Transverse colon (tissue), 4 donors: ENCODE data around the gene FAM186B. TPM values are rescaled to one million over a fixed set of nuclear protein-coding genes. Genes with fewer than 3 reads are reported as not detected.
"Not testable (repeated sequence)": the region's sequence is repeated elsewhere in the genome, so short reads cannot be mapped to it uniquely, and the experiment has no call there.

Source experiments
- DNase-seq: peaks from one replicate; pipeline ENCODE4 v3.0.0-alpha.2; 2019
- H3K27ac ChIP-seq, 4 donors: fragments of 200-600 bp; sonication (generic); 2 replicates each; pipeline ENCODE4 v1.5.1; 2016 to 2018; ENCODE audit warnings: inconsistent platforms in 4 of 4
- H3K27me3 ChIP-seq: fragments of 200-600 bp; sonication (generic); 2 replicates; pipeline ENCODE4 v1.5.1; 2017; ENCODE audit warnings: inconsistent platforms
- H3K36me3 ChIP-seq, 4 donors: fragments of 200-600 bp; sonication (generic); 2 replicates each; pipeline ENCODE4 v1.5.1; 2017 to 2019; ENCODE audit warnings: inconsistent platforms in 4 of 4
- H3K4me1 ChIP-seq, 4 donors: fragments of 200-600 bp; sonication (generic); 2 replicates each; pipeline ENCODE4 v1.5.1; 2017 to 2020; ENCODE audit warnings: inconsistent platforms in 4 of 4
- H3K4me3 ChIP-seq, 4 donors: fragments of 200-600 bp; sonication (generic); 1 replicate in 1 of 4; 2 replicates in 3 of 4; pipeline versions ENCODE4 v1.5.1 to v1.6.1; 2017 to 2019; ENCODE audit warnings: inconsistent platforms in 4 of 4
- H3K9me3 ChIP-seq, 2 donors: fragments of 200-600 bp; sonication (generic); 2 replicates each; pipeline ENCODE4 v1.5.1; 2017 to 2019; ENCODE audit warnings: inconsistent platforms in 2 of 2
- CTCF ChIP-seq, 5 experiments: fragments of 200-600 bp in 3 of 5; fragments of 450-650 bp in 2 of 5; sonication (generic) in 3 of 5; IDR thresholded peaks; 1 replicate in 2 of 5; 2 replicates in 3 of 5; pipeline ENCODE4 v1.5.1; 2016 to 2017; ENCODE audit warnings: antibody characterized with exemption in 5 of 5, inconsistent platforms in 3 of 5, mild to moderate bottlenecking in 2 of 5, moderate library complexity in 1 of 5
- EP300 ChIP-seq: sonication (generic); formaldehyde crosslinking; IDR thresholded peaks from one replicate; pipeline ENCODE4 v1.6.1; 2017; ENCODE audit warnings: antibody characterized with exemption, low read depth
- POLR2A ChIP-seq: fragments of 450-650 bp; IDR thresholded peaks from one replicate; pipeline ENCODE4 v1.6.1; 2016; ENCODE audit warnings: antibody characterized with exemption, mild to moderate bottlenecking, moderate library complexity
- POLR2AphosphoS5 ChIP-seq, 3 donors: sonication (generic); formaldehyde crosslinking; IDR thresholded peaks; one replicate each; pipeline ENCODE4 v1.6.1; 2016; ENCODE audit warnings: antibody characterized with exemption in 3 of 3
- WGBS, 2 donors: methylation state at CpG; one replicate each; pipeline ENCODE4 v1.1.5; 2018; ENCODE audit warnings: low coverage in 1 of 2; 5-methylcytosine and 5-hydroxymethylcytosine counted together
- in situ Hi-C, 4 donors: fragments of 200-750 bp; cut with MboI; loops; one replicate each; pipeline versions ENCODE4 v1.15.0 to v1.15.1; 2017; ENCODE audit warnings: low sequenced_read_pairs in 3 of 4, low pct_ligation_motif_present in 1 of 4, low pct_unique_long_range_greater_than_20kb in 1 of 4
- intact Hi-C: fragments of 100-400 bp; cut with DNase I; formaldehyde crosslinking; loops from one replicate; pipeline ENCODE4 v1.15.1; 2023; ENCODE audit warnings: low total_unique reads
- total RNA-seq, 4 donors: library from RNA; depleted of rRNA; stranded (reverse); fragments of >200 nt; gene quantifications; one replicate each; pipeline ENCODE4 v1.1.0, GENCODE V29; 2016

The FAM186B gene
- total RNA-seq: under 1 TPM in 2 of 4 donors, not detected in 2; 0.14 to 0.64 TPM

- H3K9me3 ChIP-seq, H3K27ac ChIP-seq, H3K4me3 ChIP-seq, in situ Hi-C loops, H3K4me1 ChIP-seq, H3K36me3 ChIP-seq, DNase-seq, intact Hi-C loops, H3K27me3 ChIP-seq: not testable (repeated sequence)
- 98% methylated on average over 4 of the region's 4 CpGs; no CpG with 5 or more reads in 1 of the 2 donors for WGBS, 2 donors
Observed at GRCh38 chr12:49605539-49605938, at the start of gene FAM186B. TSS of gene FAM186B (minus strand) at chr12:49605639. CDS start at chr12:49605477, 162 bp downstream.

- Histone ChIP-seq H3K36me3 (no peaks in the 10 kb centered on the region), H3K9me3 (no peaks in the 10 kb centered on the region), H3K4me1 (no peaks in the 10 kb centered on the region), H3K4me3 (no peak overlapping the region), H3K27me3 (no peaks in the 10 kb centered on the region), H3K27ac (no peak overlapping the region)
- no peak for TF ChIP-seq POLR2A
- no peak for TF ChIP-seq CTCF (IDR thresholded peaks at IDR 0.05)
- no peak for TF ChIP-seq EP300
- TF ChIP-seq POLR2AphosphoS5 (IDR thresholded peaks at IDR 0.05): no peak
- WGBS, 2 donors: 83 to 94% methylated on average over 1 to 5 of the region's 5 CpGs
- in situ Hi-C loops (loop anchor here in 1 of 4 donors (5.0 kb wide), 1 partner anchor 53 kb away; the partner anchor contains the start of gene FMNL3), intact Hi-C loops (no loop called here)
- DNase-seq: no peak
Observed at GRCh38 chr12:49654715-49655114, 49.3 kb upstream of the FAM186B start.

GRCh38 chr12:49652921-49653520, 47.6 kb upstream of the FAM186B start:
- Histone ChIP-seq H3K36me3 (no peaks in the 10 kb centered on the region), H3K27me3 (no peaks in the 10 kb centered on the region), H3K27ac (no peak overlapping the region), H3K9me3 (no peaks in the 10 kb centered on the region), H3K4me1 (peaks cover 0 to 7% (median 0%) of the 10 kb centered on the region in 4 donors), H3K4me3 (no peak overlapping the region)
- 92% methylated on average over 4 of the region's 4 CpGs; no CpG with 5 or more reads in 1 of the 2 donors for WGBS, 2 donors
- in situ Hi-C loops (loop anchor here in 1 of 4 donors (5.0 kb wide), 1 partner anchor 54 kb away; the partner anchor contains the start of gene FMNL3), intact Hi-C loops (no loop called here)
- DNase-seq: no peak
- TF ChIP-seq EP300 (no peak), POLR2A (no peak), POLR2AphosphoS5 (IDR thresholded peaks at IDR 0.05) (no peak), CTCF (IDR thresholded peaks at IDR 0.05) (no peak)

- Histone ChIP-seq H3K27ac (no peak overlapping the region), H3K4me3 (no peak overlapping the region), H3K27me3 (no peaks in the 10 kb centered on the region), H3K36me3 (no peaks in the 10 kb centered on the region), H3K4me1 (peaks cover 0 to 7% (median 0%) of the 10 kb centered on the region in 4 donors), H3K9me3 (no peaks in the 10 kb centered on the region)
- DNase-seq: no peak
- intact Hi-C loops: no loop called here
- TF ChIP-seq POLR2A (no peak), POLR2AphosphoS5 (IDR thresholded peaks at IDR 0.05) (no peak)
- 79% methylated on average over 8 of the region's 8 CpGs; no CpG with 5 or more reads in 1 of the 2 donors for WGBS, 2 donors
- in situ Hi-C loops: loop anchor here in 1 of 4 donors (5.0 kb wide), 1 partner anchor 55 kb away; the partner anchor contains the start of gene FMNL3
Observed at GRCh38 chr12:49651855-49652254, 46.4 kb upstream of the FAM186B start.

- no peaks in the 10 kb centered on the region for H3K36me3 ChIP-seq
- in situ Hi-C loops: loop anchor here in 1 of 4 donors (5.0 kb wide), 1 partner anchor 57 kb away; the partner anchor contains the start of gene FMNL3
- no peak overlapping the region for H3K4me3 ChIP-seq
- peaks cover 0 to 7% (median 0%) of the 10 kb centered on the region in 4 donors for H3K4me1 ChIP-seq
- intact Hi-C loops: no loop called here
- WGBS, 2 donors: 29 to 85% methylated on average over 1 to 5 of the region's 5 CpGs
- no peak for DNase-seq
- H3K27me3 ChIP-seq: no peaks in the 10 kb centered on the region
- H3K27ac ChIP-seq: no peak overlapping the region
- TF ChIP-seq CTCF (IDR thresholded peaks at IDR 0.05): no peak
- TF ChIP-seq POLR2A: no peak
- no peak for TF ChIP-seq EP300
- no peak for TF ChIP-seq POLR2AphosphoS5 (IDR thresholded peaks at IDR 0.05)
- H3K9me3 ChIP-seq: no peaks in the 10 kb centered on the region
Observed at GRCh38 chr12:49649892-49650291, 44.5 kb upstream of the FAM186B start.
